Stimulated activated effector memory CD8-positive, alpha-beta T cell treated with anti-CD3 and anti-CD28 coated beads, Interleukin-12 subunit alpha, Interleukin-12 subunit beta, amount 100 ng/mL, for 72 hours (primary cell): ENCODE results near the gene RIMKLB.

ENCODE experiments used
- ATAC-seq: fragments of 150-1000 bp; cut with Tn5 transposase; 2 replicates; pipeline ENCODE4 v1.10.0; 2021
- DNase-seq, 2 donors: peaks; one replicate each; pipeline ENCODE4 v3.0.0; 2021 to 2022; ENCODE audit warnings: low spot score in 2 of 2
- H3K27ac Mint-ChIP-seq: one replicate; pipeline ENCODE4 v1.8.0; 2022; ENCODE audit warnings: mild to moderate bottlenecking, mixed read lengths
- H3K36me3 Mint-ChIP-seq: one replicate; pipeline ENCODE4 v1.8.0; 2022; ENCODE audit warnings: mild to moderate bottlenecking, mixed read lengths
- H3K4me1 Mint-ChIP-seq: one replicate; pipeline ENCODE4 v1.8.0; 2022; ENCODE audit warnings: mixed read lengths
- H3K4me3 Mint-ChIP-seq: one replicate; pipeline ENCODE4 v1.8.0; 2022; ENCODE audit warnings: mild to moderate bottlenecking, mixed read lengths
- H3K9me3 Mint-ChIP-seq: one replicate; pipeline ENCODE4 v1.8.0; 2022; ENCODE audit warnings: mixed read lengths

Gene RIMKLB

DNA sequence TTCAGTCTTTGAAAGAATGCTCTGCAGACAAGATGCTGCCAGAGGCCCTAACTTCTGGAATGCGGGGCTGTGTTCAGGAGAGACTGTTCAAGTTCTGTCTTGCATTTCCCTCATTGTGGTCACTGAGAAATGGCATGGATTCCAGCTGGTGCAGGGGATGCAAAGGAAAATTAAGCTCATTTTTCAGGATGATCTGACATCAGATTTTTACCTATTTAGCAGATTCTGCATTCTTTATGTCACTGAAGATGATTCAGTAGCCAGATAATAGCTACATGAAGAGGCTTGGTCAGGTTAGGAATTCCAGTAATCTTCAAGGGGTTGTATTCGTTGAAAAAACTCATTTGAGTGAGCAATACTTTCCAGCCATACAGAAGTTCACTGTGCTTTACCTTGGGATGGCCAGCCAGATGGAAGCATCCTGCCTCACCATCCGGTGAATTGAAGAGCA, 19.1 kb upstream of the RIMKLB start:
- H3K4me1 Mint-ChIP-seq: no peaks in the 10 kb centered on the region
- no peak overlapping the region for H3K4me3 Mint-ChIP-seq
- H3K27ac Mint-ChIP-seq: no peak overlapping the region
- no peaks in the 10 kb centered on the region for H3K36me3 Mint-ChIP-seq
- no peak for ATAC-seq
- no peaks in the 10 kb centered on the region for H3K9me3 Mint-ChIP-seq
- no peak for DNase-seq

DNA sequence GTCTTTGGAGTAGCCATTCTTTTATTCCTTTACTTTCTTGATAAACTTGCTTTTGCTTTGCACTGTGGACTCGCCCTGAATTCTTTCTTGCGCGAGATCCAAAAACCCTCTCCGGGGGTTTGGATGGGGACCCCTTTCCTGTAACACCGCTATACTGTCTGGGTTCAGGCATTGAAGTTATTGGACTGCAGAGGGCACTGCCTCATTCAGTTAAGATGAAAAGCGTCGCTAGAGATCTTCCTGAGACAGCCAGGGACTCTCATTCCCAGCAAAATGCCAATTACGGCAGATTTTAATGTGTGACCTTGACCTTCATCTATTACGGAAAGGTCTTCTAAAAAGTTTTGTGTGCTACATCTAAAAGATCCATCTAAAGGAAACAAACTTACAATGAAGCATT, 17.3 kb upstream of the RIMKLB start:
- H3K4me3 Mint-ChIP-seq: no peak overlapping the region
- H3K36me3 Mint-ChIP-seq: no peaks in the 10 kb centered on the region
- no peaks in the 10 kb centered on the region for H3K9me3 Mint-ChIP-seq
- DNase-seq (no peak), ATAC-seq (no peak)
- no peaks in the 10 kb centered on the region for H3K4me1 Mint-ChIP-seq
- no peak overlapping the region for H3K27ac Mint-ChIP-seq

DNA sequence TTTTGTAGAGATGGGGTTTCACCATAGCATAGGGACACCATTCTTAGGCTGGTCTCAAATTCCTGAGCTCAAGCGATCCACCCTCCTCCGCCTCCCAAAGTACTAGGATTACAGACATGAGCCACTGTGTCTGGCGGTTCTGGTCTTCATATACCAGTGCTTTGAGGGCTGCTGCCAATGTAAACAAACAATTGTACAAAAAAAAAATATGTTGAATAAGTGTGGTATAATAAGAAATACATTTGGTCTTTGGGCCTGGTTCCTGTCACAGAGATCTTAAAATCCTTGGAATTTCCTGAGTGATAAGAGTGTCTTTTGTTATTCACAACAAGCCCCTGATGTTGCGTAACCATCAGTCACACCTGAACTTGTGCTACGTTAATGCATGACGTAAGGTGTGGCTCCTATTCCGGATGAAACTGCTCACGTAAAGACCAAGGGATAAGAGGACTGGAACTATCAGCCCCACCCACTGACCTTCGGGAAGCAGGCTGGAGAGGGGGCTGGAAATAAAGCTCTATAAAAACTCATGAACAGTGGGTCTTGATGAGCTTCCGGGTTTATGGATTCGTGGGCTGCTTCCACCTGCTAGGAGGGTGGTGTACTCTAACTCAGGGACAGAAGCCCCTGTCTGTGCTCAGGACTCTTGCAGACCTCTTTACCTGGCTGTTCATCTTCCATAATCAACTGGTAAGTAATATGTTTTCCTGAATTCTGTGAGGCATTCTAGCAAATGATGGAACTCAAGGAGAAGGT, 16.5 kb upstream of the RIMKLB start:
- H3K4me3 Mint-ChIP-seq: no peak overlapping the region
- no peak for DNase-seq
- no peak for ATAC-seq
- no peaks in the 10 kb centered on the region for H3K9me3 Mint-ChIP-seq
- H3K4me1 Mint-ChIP-seq: no peaks in the 10 kb centered on the region
- H3K36me3 Mint-ChIP-seq: no peaks in the 10 kb centered on the region
- H3K27ac Mint-ChIP-seq: no peak overlapping the region

DNA sequence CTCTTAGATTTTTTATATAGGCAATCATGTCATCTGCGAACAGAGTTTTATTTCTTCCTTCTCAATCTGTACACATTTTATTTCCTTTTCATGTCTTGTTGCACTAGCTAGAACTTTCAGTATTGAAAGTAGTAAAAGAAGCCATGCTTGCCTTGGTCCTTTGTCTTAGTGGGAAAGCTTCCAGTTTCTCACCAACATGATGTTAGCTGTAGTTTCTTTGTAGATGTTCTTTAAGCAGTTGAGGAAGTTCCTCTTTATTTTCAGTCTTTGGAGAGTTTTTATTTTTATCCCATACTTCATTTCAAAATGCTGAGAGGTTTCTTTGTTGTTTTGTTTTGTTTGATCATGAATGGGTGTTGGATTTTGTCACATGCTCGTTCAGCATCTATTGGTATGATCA, 12.7 kb upstream of the RIMKLB start:
- Mint-ChIP-seq H3K9me3 (no peaks in the 10 kb centered on the region), H3K27ac (no peak overlapping the region), H3K36me3 (no peaks in the 10 kb centered on the region), H3K4me3 (no peak overlapping the region), H3K4me1 (no peaks in the 10 kb centered on the region)
- no peak for ATAC-seq
- no peak for DNase-seq

DNA sequence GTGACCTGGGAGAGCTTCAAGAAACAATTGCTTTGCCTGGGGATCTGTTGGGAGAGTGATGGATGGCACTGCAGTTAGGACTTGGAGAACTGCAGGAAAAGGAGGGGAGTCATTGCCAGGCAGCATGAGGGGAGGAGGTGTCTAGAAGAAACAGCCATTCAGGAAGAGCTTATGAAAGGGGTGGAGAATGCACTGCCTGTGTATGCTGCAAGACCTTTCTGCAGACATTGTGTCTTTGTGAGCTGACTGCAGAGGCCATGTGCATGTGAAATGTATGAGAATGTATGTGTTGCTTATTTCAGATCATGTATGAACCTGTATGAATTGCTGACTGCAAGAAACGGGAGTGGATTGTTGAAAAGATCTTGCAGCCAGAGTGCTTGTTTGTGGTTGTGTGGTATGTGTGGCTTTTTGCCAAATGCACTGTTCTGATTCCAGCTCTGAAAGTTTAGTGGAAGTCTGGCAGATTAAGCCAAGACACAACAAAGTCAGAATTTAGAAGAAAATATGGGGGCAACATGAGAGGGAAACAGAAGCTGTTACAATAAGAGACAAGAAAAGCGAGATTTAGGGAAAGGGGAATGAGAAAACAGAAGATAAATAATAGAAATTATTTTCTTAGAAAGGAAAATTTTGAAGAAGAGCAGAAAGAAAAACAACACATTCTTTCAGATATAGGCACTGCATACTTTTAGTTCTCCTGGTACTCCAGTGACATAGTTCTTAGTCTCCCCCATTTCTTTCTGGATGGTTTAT, 9.8 kb upstream of the RIMKLB start:
- no peak for ATAC-seq
- no peak for DNase-seq
- no peaks in the 10 kb centered on the region for H3K36me3 Mint-ChIP-seq

DNA sequence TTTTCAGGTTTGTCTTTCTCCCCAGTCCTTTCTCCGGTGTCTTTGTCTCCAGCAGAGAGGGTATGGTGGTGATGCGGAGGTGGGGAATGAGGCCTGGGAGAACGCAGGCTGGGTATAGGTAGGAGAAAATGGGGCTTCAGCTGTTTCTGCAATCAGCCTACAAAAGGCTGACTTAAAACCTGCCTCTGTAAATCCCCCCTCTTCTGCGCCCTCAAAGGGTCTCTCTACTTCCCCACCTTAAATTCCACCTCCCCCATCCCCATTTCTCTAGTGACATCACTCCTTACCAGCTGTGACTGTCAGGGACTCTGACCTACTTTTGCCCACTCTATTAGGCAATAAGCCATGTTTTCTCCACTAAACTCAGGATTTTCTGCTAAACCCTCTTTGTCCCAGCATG, 8.1 kb upstream of the RIMKLB start:
- no peaks in the 10 kb centered on the region for H3K36me3 Mint-ChIP-seq
- H3K4me3 Mint-ChIP-seq: no peak overlapping the region
- H3K27ac Mint-ChIP-seq: no peak overlapping the region
- DNase-seq (no peak), ATAC-seq (no peak)
- H3K9me3 Mint-ChIP-seq: no peaks in the 10 kb centered on the region
- H3K4me1 Mint-ChIP-seq: no peaks in the 10 kb centered on the region

More for the DNA sequence above, 9.8 kb upstream of the RIMKLB start:
- Mint-ChIP-seq H3K9me3 (no peaks in the 10 kb centered on the region), H3K4me1 (no peaks in the 10 kb centered on the region), H3K27ac (no peak overlapping the region), H3K4me3 (no peak overlapping the region)

DNA sequence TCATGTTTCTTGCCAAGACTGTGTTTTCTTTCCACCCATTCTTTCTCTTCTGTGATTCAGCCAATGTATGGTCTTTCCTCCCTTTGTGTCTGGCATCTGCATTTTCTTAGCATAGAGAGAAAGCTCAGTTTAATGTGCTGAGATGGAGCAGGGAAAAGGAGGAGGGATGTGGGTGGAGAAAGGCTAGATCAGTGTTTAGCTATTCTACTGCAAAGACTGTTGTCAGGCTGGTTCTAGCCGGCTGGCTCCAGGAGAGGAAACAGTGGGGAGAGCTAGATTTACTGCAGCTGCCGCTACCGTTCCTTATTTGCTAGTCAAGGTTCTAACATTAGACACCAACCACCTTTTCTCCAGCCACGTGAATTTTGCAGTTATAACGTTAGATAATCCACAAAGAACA, 5.2 kb upstream of the RIMKLB start:
- Mint-ChIP-seq H3K36me3 (no peaks in the 10 kb centered on the region), H3K9me3 (no peaks in the 10 kb centered on the region), H3K4me3 (no peak overlapping the region), H3K4me1 (peaks cover 7% of the 10 kb centered on the region), H3K27ac (no peak overlapping the region)
- no peak for ATAC-seq
- no peak for DNase-seq

DNA sequence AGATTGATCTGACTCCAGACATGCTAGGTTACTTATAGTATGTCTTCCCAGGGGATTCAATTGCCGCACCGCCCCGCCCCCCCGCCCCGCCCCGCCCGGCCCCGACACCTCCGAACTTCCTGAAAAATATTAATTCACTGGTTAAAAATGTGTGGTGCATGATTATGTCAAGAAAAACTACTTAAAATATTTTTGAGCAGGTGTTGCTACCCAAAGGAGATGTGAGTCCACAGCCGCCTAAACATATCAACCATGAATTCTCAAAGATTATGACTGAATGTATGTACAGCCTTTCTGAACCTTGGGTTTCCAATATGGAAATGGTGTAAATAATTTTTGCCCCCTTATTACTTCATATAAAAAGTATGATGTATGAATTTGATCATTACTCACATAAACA, 2.7 kb upstream of the RIMKLB start:
- Mint-ChIP-seq H3K27ac (no peak overlapping the region), H3K36me3 (peaks cover 6% of the 10 kb centered on the region), H3K9me3 (no peaks in the 10 kb centered on the region), H3K4me3 (no peak overlapping the region), H3K4me1 (peaks cover 19% of the 10 kb centered on the region)
- ATAC-seq (no peak), DNase-seq (no peak)

DNA sequence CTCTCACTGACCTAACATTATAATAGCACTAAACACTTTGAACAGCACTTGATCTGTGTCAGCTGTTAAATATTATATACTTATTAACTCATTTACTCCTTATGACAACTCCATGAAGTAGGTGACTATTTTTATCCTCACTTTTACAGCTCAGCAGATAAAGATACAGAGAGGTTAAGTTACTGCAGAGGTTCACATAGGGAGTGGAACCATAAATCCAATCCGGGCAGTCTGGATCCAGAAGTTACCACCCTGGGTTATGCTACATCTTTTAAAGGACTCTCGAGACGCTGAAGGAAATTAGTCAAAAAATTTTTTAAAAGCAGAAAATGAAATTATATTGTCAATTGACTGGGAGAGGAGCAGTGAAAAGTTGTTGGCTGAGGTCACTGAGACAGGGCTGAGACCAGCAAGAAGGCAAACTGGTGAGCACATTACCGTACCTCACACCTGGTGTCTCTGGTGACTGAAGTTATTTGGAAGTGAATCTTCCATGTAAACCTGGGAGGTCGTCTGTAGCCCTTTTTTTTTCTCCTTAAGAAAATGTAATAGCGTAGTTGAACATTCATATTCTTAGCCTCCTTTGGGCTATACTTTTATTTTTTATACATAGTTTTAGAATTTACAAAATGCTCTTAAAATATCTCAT, 1.2 kb upstream of the RIMKLB start:
- DNase-seq (no peak), ATAC-seq (no peak)
- peaks cover 6% of the 10 kb centered on the region for H3K36me3 Mint-ChIP-seq
- peak overlapping the region; percentile 81 for H3K4me3 Mint-ChIP-seq
- H3K27ac Mint-ChIP-seq: peak overlapping the region; percentile 29
- no peaks in the 10 kb centered on the region for H3K9me3 Mint-ChIP-seq
- peaks cover 19% of the 10 kb centered on the region for H3K4me1 Mint-ChIP-seq

DNA sequence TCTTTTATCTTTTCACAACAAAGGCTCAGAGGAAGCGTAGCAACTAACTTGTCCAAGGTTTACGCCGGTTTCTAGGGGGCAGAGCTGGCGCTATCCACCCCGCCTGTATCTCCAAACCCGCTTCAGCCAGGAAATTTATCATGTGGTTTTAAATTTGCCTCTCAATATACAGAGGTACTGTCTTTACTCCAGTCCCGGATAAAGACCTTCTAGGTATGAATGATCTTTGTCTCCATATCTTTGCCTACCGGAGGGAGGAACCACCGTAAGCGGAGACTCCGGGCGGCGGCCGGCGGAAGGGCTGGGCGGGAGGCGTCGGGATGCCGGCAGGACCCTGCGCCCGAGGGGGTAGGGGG, 693 bp upstream of the RIMKLB start:
- Mint-ChIP-seq H3K4me1 (peaks cover 19% of the 10 kb centered on the region), H3K9me3 (no peaks in the 10 kb centered on the region), H3K36me3 (peaks cover 6% of the 10 kb centered on the region), H3K27ac (peak overlapping the region; percentile 29), H3K4me3 (peak overlapping the region; percentile 81)
- ATAC-seq: peak; percentile 28
- DNase-seq: no peak

DNA sequence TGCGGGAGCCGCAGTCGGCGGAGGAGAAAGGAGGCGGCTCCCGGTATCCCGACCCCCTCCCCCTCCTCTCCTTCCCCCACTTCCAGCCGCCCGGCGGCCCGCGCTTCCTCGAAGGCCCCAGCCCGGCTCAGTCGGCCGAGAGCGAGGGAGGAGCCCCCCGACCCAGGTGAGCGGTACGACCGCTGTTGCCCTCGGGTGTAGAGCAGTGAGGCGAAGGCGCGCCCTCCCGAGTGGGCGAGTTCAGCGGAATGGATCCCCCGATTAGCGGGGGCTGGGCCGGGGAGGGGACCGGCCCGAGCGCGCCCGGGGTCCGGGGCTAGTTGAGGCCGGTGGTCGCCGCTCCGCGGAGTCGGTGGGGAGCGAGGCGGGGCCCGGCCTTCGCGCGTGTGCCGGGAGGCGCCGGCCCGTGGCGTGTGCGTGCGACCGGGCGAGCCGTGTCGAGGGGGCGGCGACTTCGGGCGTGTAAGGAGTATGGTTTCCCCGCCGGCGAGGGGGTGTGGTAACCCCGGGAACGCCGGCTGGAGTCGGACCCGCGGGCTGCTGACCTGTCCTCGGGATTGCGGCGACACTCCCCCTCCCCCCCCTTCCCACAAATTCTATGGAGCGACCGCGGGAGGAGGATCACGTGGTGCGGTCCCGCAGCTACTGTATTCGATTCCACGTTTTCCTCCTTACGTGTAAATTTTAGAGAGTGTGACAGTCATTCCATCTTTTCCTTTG, 501 bp downstream of the RIMKLB start:
- Mint-ChIP-seq H3K4me1 (peaks cover 19% of the 10 kb centered on the region), H3K4me3 (peak overlapping the region; percentile 81), H3K9me3 (no peaks in the 10 kb centered on the region), H3K36me3 (peaks cover 6% of the 10 kb centered on the region), H3K27ac (peak overlapping the region; percentile 29)
- DNase-seq: peak; percentile 24 to 74
- ATAC-seq: peak; percentile 68

DNA sequence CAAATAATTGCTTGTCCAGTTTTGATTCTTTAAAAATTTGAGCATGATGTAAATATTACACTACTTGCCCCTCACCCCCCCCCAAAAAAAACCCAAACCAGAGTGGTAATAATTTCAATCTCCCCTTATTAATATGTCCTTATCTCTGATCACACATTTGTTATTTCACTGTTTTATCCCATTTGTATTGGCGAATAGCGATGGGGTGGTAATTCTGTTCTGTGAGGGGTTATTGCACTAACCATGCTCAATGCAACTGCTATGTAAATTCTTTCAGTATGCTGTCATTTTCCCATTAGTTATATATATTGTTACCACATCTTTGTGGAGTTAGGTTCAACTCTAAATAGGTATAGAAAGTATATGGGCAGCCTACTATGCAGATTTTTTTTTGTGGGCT, 1.1 kb downstream of the RIMKLB start:
- Mint-ChIP-seq H3K4me1 (peaks cover 19% of the 10 kb centered on the region), H3K4me3 (peak overlapping the region; percentile 81), H3K36me3 (peaks cover 6% of the 10 kb centered on the region), H3K27ac (peak overlapping the region; percentile 29), H3K9me3 (no peaks in the 10 kb centered on the region)
- ATAC-seq (no peak), DNase-seq (no peak)

DNA sequence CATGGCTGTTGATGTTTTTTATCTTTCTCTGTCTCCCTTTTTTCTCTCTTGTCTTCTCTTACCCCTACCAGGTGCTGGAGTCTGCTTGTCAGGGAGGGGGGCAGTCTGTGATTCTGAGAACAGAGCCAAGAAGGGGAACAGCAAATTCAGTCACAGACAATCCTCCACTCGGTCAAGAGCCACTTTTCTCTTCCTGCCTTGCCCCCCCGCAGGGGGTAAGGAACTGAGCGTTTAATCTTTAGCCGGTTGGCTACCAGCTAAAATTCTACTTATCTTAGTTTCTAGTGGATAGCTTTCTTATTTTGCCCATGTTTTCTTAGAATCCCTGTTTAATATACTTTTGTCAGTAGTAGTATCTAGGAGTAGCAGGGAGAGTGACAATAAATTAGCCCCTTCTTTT, 1.9 kb downstream of the RIMKLB start:
- Mint-ChIP-seq H3K4me1 (peaks cover 19% of the 10 kb centered on the region), H3K4me3 (peak overlapping the region; percentile 81), H3K9me3 (no peaks in the 10 kb centered on the region), H3K36me3 (peaks cover 6% of the 10 kb centered on the region), H3K27ac (no peak overlapping the region)
- ATAC-seq (no peak), DNase-seq (no peak)

DNA sequence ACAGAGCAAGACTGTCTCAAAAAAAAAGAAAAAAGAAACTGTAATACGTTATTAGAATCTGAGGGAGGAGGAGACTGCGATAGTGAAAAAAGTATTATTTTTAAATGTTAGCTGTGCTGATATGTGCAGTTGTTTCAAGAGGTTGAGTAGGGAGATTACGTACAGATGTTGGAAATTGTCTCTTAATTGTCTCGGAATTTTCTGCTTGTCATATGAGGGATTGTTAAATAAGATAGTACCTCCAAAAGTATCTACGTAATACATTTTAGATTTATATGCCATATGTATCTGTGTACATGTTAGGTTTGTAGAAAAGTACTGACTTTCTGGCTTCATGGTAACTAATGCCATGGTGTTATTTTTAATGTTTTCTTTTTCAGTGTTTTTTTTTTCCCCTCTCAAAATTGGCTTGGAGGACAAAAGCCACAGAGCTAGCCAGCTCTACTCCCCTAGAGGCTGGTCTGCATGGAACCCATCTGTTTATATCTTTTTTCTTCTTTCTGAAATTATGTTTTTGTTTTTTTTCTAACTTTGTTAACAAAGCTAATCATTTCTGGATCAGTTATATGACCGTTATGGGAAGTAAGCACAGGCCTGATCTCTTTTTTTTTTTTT, 3.4 kb downstream of the RIMKLB start:
- H3K27ac Mint-ChIP-seq: no peak overlapping the region
- H3K36me3 Mint-ChIP-seq: peaks cover 6% of the 10 kb centered on the region
- ATAC-seq (no peak), DNase-seq (no peak)
- H3K4me1 Mint-ChIP-seq: peaks cover 19% of the 10 kb centered on the region
- no peak overlapping the region for H3K4me3 Mint-ChIP-seq
- no peaks in the 10 kb centered on the region for H3K9me3 Mint-ChIP-seq

DNA sequence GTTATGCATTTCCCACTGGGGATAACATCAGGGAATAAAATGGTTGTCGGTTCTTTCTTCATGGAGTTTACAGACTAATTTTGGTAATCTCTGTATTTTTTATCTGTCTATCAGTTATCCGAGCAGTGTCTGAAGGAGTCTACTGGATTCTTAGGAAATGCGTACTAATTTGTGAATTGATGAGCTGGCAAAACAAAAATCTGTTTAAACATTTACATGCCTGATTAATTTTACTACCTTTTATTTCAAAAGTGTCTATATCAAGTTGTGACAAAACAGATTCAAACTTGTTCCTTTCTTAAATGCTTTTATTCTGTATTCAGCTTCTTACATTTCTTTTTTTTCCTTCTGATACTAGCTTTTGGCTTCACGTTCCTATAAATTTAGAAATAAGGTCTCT, 4.4 kb downstream of the RIMKLB start:
- H3K4me1 Mint-ChIP-seq: peaks cover 13% of the 10 kb centered on the region
- DNase-seq (no peak), ATAC-seq (no peak)
- H3K27ac Mint-ChIP-seq: no peak overlapping the region
- H3K9me3 Mint-ChIP-seq: no peaks in the 10 kb centered on the region
- peaks cover 6% of the 10 kb centered on the region for H3K36me3 Mint-ChIP-seq
- H3K4me3 Mint-ChIP-seq: no peak overlapping the region
